A549 treated with CORT108297 at 1 μM for 4 hours (cell line): ENCODE measurements around the gene KCNA2. TPM values are rescaled to one million over a fixed set of nuclear protein-coding genes. Genes with fewer than 3 reads are reported as not detected.

ENCODE experiments used
- total RNA-seq: library from RNA; stranded (reverse); fragments of 200-300 nt; extraction: Qiagen RNA extraction; gene quantifications from 5 replicates; pipeline ENCODE4 v1.2.3, GENCODE V29; 2022

The KCNA2 gene
- 0.02 to 0.13 TPM (median 0.02 TPM) in 5 replicates for total RNA-seq

DNA sequence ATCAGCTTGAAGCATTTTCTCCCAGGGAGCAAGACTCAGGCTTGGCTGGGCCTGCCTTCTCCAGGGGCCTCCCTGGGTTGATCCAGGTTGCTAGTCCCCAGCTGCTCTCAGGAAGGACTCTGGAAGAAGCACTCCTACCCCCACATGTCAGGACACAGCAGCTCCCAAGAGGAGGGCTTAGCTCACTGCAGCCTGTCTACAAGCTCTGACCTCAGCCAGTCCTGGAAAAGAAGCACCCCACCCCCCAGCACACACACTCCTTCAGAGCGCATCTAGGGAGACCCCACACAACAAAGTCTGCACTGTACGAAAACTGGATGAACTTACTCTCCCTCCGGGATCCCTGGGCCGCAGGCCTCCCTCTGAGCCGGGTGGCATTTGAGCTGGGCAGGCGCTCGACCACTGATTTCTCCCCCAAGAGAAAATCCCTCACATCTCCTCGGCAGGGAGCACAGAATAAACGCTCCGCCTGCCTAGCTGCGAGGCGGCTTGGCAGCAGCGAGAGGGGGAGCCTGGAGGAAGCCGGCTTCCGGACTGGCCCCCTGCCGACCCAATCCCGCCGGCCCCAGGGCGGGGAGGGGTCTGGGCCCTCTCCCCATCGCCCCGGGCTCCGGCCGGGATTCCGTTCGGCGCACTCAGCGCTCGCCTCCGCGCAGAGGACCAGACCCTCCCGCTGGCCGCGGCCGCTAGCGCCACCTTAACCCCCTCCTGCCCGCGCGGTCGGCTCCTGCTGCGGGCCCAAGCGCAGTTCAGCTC is at the start of gene KCNA2:
Gene KCNA2, minus strand, starts transcription at position 458 of the 756 bp plus-strand sequence. CDS start 1,576 bp downstream, outside the sequence.

Other genes with a start within 250 kb of the KCNA2 start
- gene SLC16A4, start 215.3 kb downstream of the KCNA2 start, total RNA-seq = 29.1 to 40.0 TPM (median 36.7 TPM) in 5 replicates
- gene LAMTOR5, start 198.7 kb downstream of the KCNA2 start, total RNA-seq = 180 to 203 TPM (median 191 TPM) in 5 replicates
- not detected in 5 replicates for gene PROK1, start 155.2 kb downstream of the KCNA2 start, total RNA-seq
- gene KCNA10, start 87.2 kb downstream of the KCNA2 start, total RNA-seq = not detected in 5 replicates
- gene KCNA3, start 68.6 kb upstream of the KCNA2 start, total RNA-seq = not detected in 5 replicates